Stimulated activated CD4-positive, alpha-beta T cell treated with anti-CD3 and anti-CD28 coated beads, TNF-alpha, amount 100 ng/mL, for 4 hours (primary cell): ENCODE data around the gene MORN3.
A peak's percentile ranks its signal among the peaks of the same experiment; 100 is the strongest.
"Not testable (repeated sequence)": the region's sequence is repeated elsewhere in the genome, so short reads cannot be mapped to it uniquely, and the experiment has no call there.

Experiments used
- DNase-seq, 3 experiments: peaks; one replicate each; pipeline ENCODE4 v3.0.0-alpha.2; 2020; ENCODE audit warnings: low read depth in 3 of 3

MORN3 gene

GRCh38 chr12:121669521-121669900, at the start of gene MORN3:
Gene MORN3 (minus strand): TSS chr12:121669654. CDS start chr12:121669483, 171 bp downstream.
- no peak for DNase-seq

- DNase-seq, result no peak
Observed at GRCh38 chr12:121718653-121719239, 49.3 kb upstream of the MORN3 start.

GRCh38 chr12:121717041-121717699, 47.7 kb upstream of the MORN3 start:
- no peak for DNase-seq

DNA sequence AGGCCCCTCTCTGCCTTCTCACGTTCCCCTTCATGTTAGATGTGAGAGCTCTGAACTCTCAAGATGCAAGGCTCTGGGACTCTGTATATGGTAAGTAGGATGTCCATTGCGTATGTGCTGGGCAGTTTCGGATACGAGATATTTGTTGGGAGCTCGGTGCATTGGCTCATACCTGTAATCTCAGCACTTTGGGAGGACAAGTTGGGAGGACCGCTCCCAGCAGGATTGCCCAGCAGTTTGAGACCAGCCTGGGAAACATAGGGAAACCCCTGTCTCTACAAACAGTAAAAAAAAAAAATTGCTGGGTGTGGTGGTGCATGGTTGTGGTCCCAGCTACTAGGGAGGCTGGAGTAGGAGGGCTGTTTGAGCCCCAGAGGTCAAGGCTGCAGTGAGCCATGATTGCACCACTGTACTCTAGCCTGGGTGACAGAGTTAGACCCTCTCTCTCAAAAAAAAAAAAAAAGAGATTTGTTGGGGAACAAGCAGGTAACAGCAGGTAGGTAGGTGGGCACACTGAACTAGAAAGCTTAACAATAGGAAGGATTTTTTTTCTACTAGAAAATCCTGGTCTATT, 46.5 kb upstream of the MORN3 start:
- no peak for DNase-seq

GRCh38 chr12:121715055-121715454, 45.6 kb upstream of the MORN3 start:
- DNase-seq, result not testable (repeated sequence)

DNA sequence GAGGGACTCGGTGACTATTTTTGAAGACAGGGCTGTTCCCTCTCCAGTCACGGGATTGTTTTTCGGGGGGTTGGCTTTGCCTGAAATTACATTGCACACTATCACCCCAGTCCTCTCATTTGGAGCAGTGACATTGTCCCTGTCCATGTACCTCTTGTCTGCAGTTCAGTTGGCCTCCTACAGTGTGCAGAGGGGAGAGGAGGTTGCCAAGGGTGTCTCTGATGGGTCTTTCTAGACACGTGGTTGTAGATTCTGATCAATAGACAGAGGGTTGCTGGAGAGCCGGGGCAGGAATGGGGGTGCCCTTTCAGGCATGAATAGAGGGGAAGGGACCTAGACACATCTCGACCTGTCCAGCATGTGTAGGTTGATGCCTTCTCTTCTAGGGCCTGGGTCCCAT, 44.3 kb upstream of the MORN3 start:
- no peak for DNase-seq

DNA sequence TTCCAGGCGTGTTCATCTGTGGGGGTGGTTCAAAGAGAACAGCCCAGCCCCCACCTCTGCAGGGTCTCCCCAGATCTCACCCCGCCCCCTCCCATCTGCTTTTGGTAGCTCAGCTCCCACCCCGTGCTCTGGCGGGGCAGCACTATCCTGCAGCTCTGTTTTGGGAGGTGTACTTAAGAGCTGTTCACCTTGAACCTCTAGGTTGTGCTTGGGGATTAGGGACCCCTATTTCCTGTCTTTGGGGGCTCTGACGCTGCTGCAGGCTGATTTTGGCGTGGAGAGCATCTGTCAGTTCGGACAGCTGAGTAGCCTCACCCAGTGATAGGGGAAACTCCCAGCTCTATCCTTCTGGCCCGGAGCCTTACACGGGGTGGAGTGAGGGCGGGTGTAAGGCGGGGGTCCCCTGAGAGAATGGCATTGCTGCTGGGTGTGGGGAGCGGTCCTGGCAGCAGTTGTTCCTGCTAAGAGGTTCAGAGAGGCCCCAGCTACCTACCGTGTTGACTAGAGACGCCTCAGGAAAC, 43.9 kb upstream of the MORN3 start:
- no peak for DNase-seq

DNA sequence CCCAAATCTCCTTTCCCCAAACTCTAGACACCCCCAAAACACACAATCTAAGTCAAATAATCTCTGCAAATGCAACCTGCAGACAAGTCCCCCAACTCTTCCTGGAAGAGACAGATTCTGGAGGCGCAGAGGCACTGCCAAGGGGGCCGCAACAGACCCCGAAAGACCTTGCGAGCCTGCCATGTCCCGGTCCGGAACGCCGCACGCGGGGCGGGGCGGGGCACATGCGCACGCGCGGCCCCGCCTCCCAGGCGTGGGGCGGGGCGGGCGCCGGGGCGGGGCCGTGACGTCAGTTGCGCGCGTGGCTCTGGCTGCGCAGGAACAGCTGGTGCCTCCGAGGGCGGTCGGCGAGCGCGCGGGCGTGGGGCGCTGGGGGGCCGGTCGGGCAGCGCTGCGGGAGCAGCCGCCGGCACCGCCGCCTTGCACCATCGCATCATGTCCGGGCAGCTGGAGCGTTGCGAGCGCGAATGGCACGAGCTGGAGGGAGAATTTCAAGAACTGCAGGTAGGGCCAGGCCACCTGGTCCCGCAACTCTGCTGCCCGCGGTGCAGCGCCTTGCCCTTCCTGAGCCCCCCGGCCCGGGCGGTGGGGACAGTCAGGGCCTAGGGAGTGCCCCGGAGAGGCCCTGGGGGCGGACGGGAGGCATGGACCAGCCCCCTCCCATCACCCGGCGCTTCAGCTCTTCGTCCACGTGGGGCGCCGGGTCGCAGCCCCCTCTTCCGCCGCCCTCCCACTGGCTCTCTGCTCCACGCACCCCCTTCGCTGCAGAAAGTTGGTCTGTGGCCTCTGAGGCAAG, 43.2 kb upstream of the MORN3 start, which contains the start of gene TMEM120B:
Gene TMEM120B, plus strand, starts transcription at position 292 of the 796 bp plus-strand sequence. Its CDS starts 144 bp downstream, at position 436.
- DNase-seq, result peak; percentile 74 to 81 (median 78)

GRCh38 chr12:121712190-121712460, 42.7 kb upstream of the MORN3 start:
- no peak for DNase-seq

DNA sequence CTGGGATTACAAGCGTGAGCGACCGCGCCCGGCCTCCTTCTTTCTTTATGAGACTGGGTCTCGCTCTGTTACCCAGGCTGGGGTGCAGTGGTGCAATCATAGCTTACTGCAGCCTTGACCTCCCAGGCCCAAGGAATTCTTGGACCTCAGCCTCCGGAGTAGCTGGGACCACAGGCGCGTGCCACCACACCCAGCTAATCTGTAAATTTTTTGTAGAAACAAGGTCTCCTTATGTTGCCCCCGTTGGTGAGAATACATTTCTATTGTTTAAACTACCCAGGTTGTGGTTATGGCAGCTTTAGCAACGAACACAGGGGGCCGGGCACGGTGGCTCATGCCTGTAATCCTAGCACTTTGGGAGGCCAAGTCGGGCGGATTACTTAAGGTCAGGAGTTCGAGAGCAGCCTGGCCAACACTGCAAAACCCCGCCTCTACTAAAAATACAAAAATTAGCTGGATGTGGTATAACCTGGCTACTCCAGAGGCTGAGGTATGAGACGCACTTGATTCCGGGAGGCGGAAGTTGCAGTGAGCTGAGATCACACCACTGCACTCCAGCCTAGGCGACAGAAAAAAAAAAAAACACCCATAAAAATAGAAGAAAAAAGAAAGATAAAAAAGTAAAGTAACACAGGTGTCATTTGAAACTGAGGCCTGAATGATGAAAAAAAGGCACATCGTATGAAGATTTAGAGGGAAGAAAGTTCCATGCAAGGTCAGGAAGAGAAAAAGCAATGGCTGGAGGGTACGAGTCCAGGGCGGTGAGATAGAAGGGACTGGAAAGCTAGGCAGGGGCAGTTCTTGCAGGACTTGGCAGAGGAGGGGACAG, 42.1 kb upstream of the MORN3 start:
- no peak for DNase-seq

DNA sequence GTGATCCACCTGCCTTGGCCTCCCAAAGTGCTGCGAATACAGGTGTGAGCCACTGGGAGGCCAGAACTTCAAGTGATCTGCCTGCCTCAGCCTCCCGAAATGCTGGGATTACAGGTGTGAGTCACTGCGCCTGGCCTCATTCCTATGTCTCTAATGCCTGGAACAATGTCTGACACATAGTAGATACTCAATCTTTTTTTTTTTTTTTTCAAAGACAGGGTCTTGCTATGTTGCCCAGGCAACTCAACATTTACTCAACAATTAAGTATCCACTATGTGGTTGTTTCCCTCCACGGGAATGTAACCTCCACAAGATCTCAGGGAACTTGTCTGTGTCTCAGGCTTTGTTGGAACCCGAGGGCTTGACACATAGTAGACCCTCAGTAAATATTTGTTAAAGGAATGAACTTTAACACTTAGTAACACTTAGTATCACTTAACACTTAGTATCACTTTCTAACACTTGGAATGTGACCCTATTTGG, 40.1 kb upstream of the MORN3 start:
- DNase-seq, result no peak

GRCh38 chr12:121709064-121709424, 39.6 kb upstream of the MORN3 start:
- DNase-seq, result not testable (repeated sequence)

DNA sequence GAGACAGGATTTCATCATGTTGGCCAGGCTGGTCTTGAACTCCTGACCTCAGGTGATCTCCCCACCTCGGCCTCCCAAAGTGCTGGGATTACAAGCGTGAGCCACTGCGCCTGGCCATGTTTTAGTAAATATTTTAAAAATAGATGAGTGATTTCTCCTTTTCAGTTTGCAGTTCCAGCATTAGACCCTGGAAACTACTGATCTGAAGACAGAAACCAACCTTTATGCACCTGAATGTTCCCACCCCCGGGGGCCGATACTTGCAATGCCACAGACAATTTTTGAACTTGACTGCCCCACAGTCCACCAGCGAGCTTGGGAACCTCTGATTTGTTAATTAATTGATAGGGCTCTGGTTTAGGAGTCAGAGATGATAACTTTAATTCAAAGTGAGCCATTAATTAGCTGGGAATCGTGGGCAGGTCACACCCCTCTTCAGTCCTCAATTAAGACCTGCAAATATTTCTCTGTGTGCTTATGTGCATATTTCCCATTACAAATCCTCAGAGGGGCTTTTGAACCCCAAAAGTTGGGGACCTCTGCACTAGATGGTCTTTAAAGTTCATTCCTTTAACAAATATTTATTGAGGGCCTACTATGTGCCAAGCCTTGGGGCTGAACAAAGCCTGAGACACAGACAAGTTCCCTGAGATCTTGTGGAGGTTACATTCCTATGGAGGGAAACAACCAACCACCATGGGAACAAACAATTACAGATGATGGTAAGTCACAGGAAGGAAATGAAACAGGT, 39.0 kb upstream of the MORN3 start:
- DNase-seq, result no peak

GRCh38 chr12:121705514-121705913, 36.1 kb upstream of the MORN3 start:
- DNase-seq, result no peak

- no peak for DNase-seq
Observed at GRCh38 chr12:121702944-121703343, 33.5 kb upstream of the MORN3 start.

GRCh38 chr12:121701667-121702277, 32.3 kb upstream of the MORN3 start:
- no peak for DNase-seq

DNA sequence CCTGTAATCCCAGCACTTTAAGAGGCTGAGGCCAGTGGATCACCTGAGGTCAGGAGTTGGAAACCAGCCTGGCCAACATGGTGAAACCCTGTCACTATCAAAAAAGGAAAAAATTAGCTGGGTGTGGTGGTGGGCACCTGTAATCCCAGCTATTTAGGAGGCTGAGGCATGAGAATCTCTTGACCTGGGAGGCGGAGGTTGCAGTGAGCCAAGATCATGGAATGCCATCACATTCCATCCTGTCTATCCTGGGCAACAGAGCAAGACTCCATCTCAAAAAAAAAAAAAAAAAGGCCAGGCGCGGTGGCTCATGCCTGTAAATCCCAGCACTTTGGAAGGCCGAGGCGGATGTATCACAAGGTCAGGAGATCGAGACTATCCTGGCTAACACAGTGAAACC, 28.4 kb upstream of the MORN3 start:
- not testable (repeated sequence) for DNase-seq

- DNase-seq, result no peak
Observed at GRCh38 chr12:121697093-121697698, 27.7 kb upstream of the MORN3 start.

DNA sequence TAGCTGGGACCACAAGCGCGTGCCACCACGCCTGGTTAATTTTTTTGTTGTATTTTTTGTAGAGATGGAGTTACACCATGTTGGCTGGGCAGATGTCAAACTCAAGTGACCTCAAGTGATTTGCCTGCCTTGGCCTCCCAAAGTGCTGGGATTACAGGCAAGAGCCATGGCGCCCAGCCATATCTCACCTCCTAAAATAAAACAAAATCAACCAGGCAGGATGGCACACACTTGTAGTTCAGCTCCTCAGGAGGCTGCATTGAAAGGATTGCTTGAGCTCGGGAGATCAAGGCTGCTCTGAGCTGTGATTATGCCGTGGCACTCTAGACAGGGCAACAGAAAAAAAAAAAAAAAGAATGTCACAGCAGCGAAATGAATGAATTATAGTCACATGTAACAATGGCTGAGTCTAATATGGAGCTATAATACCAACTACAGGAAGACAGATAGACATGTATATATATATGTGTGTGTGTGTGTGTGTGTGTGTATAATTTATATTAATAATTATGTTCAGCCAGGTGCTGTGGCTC, 23.8 kb upstream of the MORN3 start:
- no peak for DNase-seq

DNA sequence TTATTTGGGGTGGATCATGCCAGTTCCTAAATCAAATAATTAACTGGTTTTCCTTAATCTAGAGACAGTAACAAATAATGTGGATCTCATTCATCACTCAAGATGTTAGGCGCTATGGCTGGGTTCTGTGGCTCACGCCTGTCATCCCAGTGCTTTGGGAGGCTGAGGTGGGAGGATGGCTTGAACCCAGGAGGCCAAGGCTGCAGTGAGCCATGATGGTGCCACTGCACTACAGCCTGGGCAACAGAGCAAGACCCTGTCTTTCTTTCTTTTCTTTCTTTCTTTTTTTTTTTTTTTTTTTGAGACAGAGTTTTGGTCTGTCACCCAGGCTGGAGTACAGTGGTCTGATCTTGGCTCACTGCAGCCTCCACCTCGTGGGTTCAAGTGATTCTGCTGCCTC, 23.3 kb upstream of the MORN3 start:
- not testable (repeated sequence) for DNase-seq
